Stimulated activated CD8-positive, alpha-beta memory T cell treated with anti-CD3 and anti-CD28 coated beads, Interleukin-15, amount 100 ng/mL, for 48 hours (primary cell): ENCODE measurements around the gene EFL1.
A peak's percentile ranks its signal among the peaks of the same experiment; 100 is the strongest.
"Not testable (repeated sequence)": the region's sequence is repeated elsewhere in the genome, so short reads cannot be mapped to it uniquely, and the experiment has no call there.

Source experiments
- DNase-seq, 2 donors: peaks; one replicate each; pipeline ENCODE4 v3.0.0-alpha.2; 2020; ENCODE audit warnings: low read depth in 2 of 2

EFL1 gene

GRCh38 chr15:82262422-82263026 is at the start of gene EFL1, which contains the start of gene SAXO2:
Gene EFL1, minus strand, starts transcription at chr15:82262734. Its CDS starts 956 bp downstream, at chr15:82261778.
Gene SAXO2, plus strand, starts transcription at chr15:82262818. Its CDS starts 62 bp downstream, at chr15:82262880.
- peak; percentile 89 to 92 for DNase-seq

GRCh38 chr15:82311321-82311720 is 48.8 kb upstream of the EFL1 start:
- DNase-seq = not testable (repeated sequence)

DNA sequence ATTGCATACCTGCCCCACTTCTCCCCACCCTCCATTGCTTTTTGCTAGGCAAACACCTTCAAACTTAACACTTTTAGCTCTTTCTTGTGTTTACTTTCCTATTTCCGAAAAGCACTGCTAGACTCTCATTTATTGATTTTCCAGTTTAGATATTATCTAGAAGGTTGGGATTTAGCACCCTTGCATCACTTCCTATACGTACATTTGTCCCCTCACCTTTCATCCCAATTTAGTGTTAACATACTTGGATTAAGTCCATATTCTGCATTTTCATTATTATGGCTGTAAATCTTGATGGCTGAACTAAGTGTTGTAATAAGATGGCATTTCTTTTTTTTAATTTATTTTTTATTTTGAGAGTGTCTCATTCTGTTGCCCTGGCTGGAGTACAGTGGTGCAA is 47.3 kb upstream of the EFL1 start:
- DNase-seq = no peak

GRCh38 chr15:82307714-82308081 is 45.2 kb upstream of the EFL1 start:
- DNase-seq = no peak

DNA sequence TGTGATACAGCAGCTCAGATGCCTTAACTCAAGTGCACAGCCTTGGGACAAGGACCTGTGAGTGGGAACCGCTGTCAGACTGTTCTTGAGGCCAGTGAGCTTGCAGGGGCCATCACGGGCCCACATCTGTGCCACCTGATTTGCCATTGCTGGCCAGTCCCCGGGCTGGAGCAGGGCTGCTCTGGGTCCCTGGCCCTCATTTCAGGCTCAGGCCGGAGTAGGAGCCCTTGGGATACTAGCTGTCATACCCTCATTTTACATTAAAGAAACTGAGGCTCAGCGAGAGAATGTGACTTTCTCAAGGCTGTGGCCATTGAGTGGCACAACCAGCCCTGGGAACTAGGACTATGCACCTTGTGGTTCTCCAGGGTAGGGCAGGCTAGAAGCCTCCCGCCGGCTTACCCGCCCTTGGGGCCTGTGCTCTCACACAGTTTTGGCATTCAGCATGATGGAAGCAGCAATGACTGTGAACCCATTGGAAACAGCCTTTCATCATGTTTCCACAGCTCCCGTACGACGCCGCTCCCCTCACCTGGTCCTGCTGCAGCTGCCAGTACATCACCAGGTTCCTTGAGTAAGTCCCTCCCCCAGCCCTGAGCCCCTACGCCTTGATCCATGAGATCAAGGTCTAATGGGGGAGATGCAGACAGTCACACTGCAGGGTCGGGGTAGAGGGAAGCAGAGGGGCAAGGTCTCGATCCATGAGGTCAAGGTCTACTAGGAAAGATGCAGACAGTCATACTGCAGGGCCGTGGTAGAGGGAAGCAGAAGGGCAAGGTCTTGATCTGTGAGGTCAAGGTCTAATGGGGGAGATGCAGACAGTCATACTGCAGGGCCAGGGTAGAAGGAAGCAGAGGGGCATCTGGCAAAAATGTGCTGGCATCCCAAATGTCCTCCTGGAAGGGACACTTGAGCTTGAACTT is 44.5 kb upstream of the EFL1 start:
- DNase-seq = no peak

GRCh38 chr15:82305621-82306048 is 43.1 kb upstream of the EFL1 start:
- DNase-seq = no peak

GRCh38 chr15:82304778-82305090 is 42.2 kb upstream of the EFL1 start:
- DNase-seq = no peak

- DNase-seq = no peak
Observed at GRCh38 chr15:82303956-82304777, 41.6 kb upstream of the EFL1 start.

- no peak for DNase-seq
Observed at GRCh38 chr15:82301296-82302016, 38.9 kb upstream of the EFL1 start.

- no peak for DNase-seq
Observed at GRCh38 chr15:82300883-82301282, 38.3 kb upstream of the EFL1 start.

GRCh38 chr15:82300326-82300725 is 37.8 kb upstream of the EFL1 start:
- DNase-seq = not testable (repeated sequence)

GRCh38 chr15:82299511-82299914 is 37.0 kb upstream of the EFL1 start:
- DNase-seq = not testable (repeated sequence)

GRCh38 chr15:82298520-82298919 is 36.0 kb upstream of the EFL1 start:
- DNase-seq = peak; percentile 34 to 37

- DNase-seq = no peak
Observed at GRCh38 chr15:82298032-82298431, 35.5 kb upstream of the EFL1 start.

DNA sequence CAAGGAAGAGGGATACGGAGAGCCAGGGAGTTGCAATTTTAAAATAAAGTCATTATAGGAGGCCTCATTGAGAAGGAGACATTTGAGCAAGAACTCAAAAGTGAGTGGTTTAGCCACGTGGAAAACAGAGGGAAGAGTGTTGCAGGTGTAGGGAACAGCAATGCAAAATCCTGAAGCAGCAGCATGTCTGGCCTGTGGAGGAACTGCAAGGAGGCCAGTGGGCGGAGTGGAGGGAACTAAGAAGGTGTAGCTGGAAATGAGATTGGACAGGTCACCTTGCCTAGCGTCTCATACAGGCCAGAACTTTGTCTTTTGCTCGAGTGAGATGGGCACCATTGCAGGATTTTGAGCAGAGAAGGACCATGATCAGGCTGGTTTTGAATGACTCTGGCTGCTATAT is 35.0 kb upstream of the EFL1 start:
- DNase-seq = no peak

GRCh38 chr15:82294061-82294690 is 31.6 kb upstream of the EFL1 start:
- DNase-seq = no peak

DNA sequence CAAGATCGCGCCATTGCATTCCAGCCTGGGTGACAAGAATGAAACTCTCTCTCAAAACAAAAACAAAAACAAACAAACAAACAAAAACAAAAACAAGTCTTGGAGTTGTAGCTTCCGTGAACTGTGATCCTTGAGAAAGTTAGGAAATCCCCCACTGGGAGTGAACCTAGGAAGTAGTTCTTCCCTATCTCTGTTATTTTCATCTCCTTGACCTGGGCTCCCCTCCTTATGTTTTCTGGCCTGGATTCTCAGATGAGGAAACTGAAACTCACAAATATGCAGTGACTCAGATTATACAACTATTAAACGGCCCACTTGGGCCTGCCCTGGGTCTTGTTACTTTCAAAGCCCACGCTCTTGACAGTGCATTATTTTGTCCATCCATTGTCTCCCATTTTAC is 29.7 kb upstream of the EFL1 start:
- no peak for DNase-seq

DNA sequence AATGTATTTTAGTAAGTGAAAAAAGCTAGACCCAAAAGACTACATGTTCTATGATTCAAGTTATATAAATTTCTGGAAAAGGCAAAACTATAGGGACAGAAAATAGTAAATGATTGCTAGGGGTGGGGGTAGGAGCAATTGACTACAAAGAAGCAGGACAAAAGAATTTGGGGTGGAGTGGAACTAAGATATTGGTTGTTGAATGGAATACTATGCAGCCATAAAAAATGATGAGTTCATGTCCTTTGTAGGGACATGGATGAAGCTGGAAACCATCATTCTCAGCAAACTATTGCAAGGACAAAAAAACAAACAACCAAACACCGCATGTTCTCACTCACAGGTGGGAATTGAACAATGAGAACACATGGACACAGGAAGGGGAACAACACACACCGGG is 25.7 kb upstream of the EFL1 start:
- DNase-seq = not testable (repeated sequence)

GRCh38 chr15:82286475-82286874 is 23.9 kb upstream of the EFL1 start:
- not testable (repeated sequence) for DNase-seq

DNA sequence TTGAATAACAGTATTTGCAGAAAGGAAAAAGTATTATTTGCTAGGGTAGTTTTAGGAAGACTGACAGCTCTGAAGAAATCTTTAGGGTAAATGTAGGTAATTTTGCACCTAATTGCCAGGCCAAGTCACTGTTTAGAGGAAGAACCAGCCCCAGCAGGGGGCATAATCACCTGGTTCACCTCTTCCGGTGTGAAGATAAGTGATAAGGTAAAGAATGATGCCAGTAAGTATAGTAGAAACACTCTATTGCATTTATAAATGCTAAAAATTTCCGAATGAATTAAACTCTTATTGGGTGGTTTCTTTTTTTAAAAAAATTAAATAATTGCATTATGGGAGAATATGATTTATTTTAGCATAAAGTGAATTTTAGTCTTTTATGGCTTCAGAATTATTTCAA is 21.8 kb upstream of the EFL1 start:
- not testable (repeated sequence) for DNase-seq

DNA sequence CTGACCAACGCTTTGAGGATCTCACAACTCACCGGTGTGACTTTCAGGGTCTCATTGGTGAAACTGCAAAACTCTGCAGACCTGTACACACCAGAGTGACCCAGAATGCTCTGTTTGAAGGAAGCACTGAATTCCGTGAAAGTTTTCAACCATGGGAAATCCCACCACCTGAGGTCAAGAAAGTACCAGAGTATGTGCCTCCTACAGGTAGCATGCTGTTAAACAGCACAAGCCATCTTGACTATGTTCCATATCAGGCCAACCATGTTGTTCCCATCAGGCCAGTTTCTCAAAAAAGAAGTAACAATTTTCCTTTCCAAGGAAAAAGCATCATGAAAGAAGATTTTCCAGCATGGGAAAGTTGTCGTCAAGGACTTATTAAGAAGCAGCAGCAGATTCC is 19.9 kb upstream of the EFL1 start:
- not testable (repeated sequence) for DNase-seq
